Testis (tissue), 3 donors: ENCODE measurements around the gene CLIC4. TPM values are rescaled to one million over a fixed set of nuclear protein-coding genes. Genes with fewer than 3 reads are reported as not detected.
A peak's percentile ranks its signal among the peaks of the same experiment; 100 is the strongest.

Source experiments
- DNase-seq: peaks from one replicate; pipeline ENCODE4 v3.0.0-alpha.2; 2019
- H3K27ac ChIP-seq, 2 donors: fragments of 200-600 bp; sonication (generic); one replicate each; pipeline ENCODE4 v1.5.1; 2019
- H3K27me3 ChIP-seq: fragments of 200-600 bp; sonication (generic); one replicate; pipeline ENCODE4 v1.5.1; 2019
- H3K36me3 ChIP-seq: fragments of 200-600 bp; sonication (generic); one replicate; pipeline ENCODE4 v1.5.1; 2017; ENCODE audit warnings: low read depth; ENCODE audit errors: missing control alignments
- H3K4me1 ChIP-seq: fragments of 200-600 bp; sonication (generic); one replicate; pipeline ENCODE4 v1.5.1; 2019
- H3K4me3 ChIP-seq, 2 donors: fragments of 200-600 bp; sonication (generic); one replicate each; pipeline ENCODE4 v1.5.1; 2017 to 2019
- H3K9me3 ChIP-seq: fragments of 200-600 bp; sonication (generic); one replicate; pipeline ENCODE4 v1.5.1; 2017
- CTCF ChIP-seq, 3 experiments: fragments of 450-650 bp in 2 of 3; fragments of 200-600 bp in 1 of 3; sonication (generic) in 1 of 3; IDR thresholded peaks; one replicate each; pipeline ENCODE4 v1.5.1; 2016 to 2019; ENCODE audit warnings: antibody characterized with exemption in 3 of 3, mild to moderate bottlenecking in 2 of 3, moderate library complexity in 1 of 3
- POLR2A ChIP-seq: fragments of 450-650 bp; IDR thresholded peaks from one replicate; pipeline ENCODE4 v1.6.1; 2017; ENCODE audit warnings: antibody characterized with exemption, mild to moderate bottlenecking, moderate library complexity
- WGBS, 2 donors: methylation state at CpG; one replicate each; pipeline ENCODE4 v1.1.5; 2018; 5-methylcytosine and 5-hydroxymethylcytosine counted together
- intact Hi-C: fragments of 100-400 bp; cut with DNase I; formaldehyde crosslinking; loops from one replicate; pipeline ENCODE4 v1.15.1; 2023; ENCODE audit warnings: low total_unique reads
- polyA plus RNA-seq: library from polyadenylated mRNA; stranded (reverse); fragments of 350-450 nt; fragmentation: Illumina TruSeq; extraction: RNeasy Lipid Tissue Mini Kit (QIAGEN cat#74804); gene quantifications from one replicate; pipeline ENCODE4 v1.2.3, GENCODE V29; 2014; ENCODE audit warnings: low read depth, low replicate concordance; ENCODE audit not compliant: insufficient read depth
- total RNA-seq, 2 donors: library from RNA; depleted of rRNA; stranded (reverse); fragments of >200 nt; gene quantifications; one replicate each; pipeline ENCODE4 v1.2.3, GENCODE V29; 2016

CLIC4 gene
- total and polyA plus RNA-seq, 3 donors from 2014 or later = 47.2 to 72.4 (median 48.8) TPM

- Histone ChIP-seq H3K27me3 (no peaks in the 10 kb centered on the region), H3K36me3 (no peaks in the 10 kb centered on the region), H3K9me3 (no peaks in the 10 kb centered on the region), H3K4me1 (peaks cover 7% of the 10 kb centered on the region), H3K27ac (peak overlapping the region in 1 of 2 donors; percentile 58), H3K4me3 (peak overlapping the region; percentile 58 to 66)
- WGBS, 2 donors = 0 to 1% methylated on average over 26 to 70 of the region's 89 CpGs
- intact Hi-C loops = loop anchor here (10.0 kb wide), 1 partner anchor 357 kb away; no protein-coding TSS in a partner anchor
- TF ChIP-seq CTCF (IDR thresholded peaks at IDR 0.05) = peak; percentile 85 to 92 (median 90)
- no peak for TF ChIP-seq POLR2A
- peak; percentile 94 for DNase-seq
These were observed 103.0 kb downstream of the CLIC4 start for GRCh38 chr1:24847995-24848881.

GRCh38 chr1:24849672-24850295, 104.5 kb downstream of the CLIC4 start:
- peak; percentile 33 for DNase-seq
- H3K4me3 ChIP-seq = no peak overlapping the region
- H3K27ac ChIP-seq = no peak overlapping the region
- no peaks in the 10 kb centered on the region for H3K9me3 ChIP-seq
- no peaks in the 10 kb centered on the region for H3K36me3 ChIP-seq
- intact Hi-C loops = loop anchor here (10.0 kb wide), 1 partner anchor 355 kb away; no protein-coding TSS in a partner anchor
- TF ChIP-seq CTCF (IDR thresholded peaks at IDR 0.05) (no peak), POLR2A (no peak)
- H3K27me3 ChIP-seq = no peaks in the 10 kb centered on the region
- 50 to 52% methylated on average over 9 of the region's 9 CpGs for WGBS, 2 donors
- H3K4me1 ChIP-seq = peaks cover 7% of the 10 kb centered on the region

- Histone ChIP-seq H3K27ac (no peak overlapping the region), H3K36me3 (no peaks in the 10 kb centered on the region), H3K9me3 (no peaks in the 10 kb centered on the region), H3K27me3 (no peaks in the 10 kb centered on the region), H3K4me1 (peaks cover 7% of the 10 kb centered on the region), H3K4me3 (no peak overlapping the region)
- WGBS, 2 donors = 76 to 88% methylated on average over 6 of the region's 6 CpGs
- TF ChIP-seq CTCF (IDR thresholded peaks at IDR 0.05) (no peak), POLR2A (no peak)
- intact Hi-C loops = no loop called here
- no peak for DNase-seq
These were observed 105.2 kb downstream of the CLIC4 start for GRCh38 chr1:24850328-24850920.

- no peaks in the 10 kb centered on the region for H3K4me1 ChIP-seq
- no peaks in the 10 kb centered on the region for H3K36me3 ChIP-seq
- no peaks in the 10 kb centered on the region for H3K27me3 ChIP-seq
- no peaks in the 10 kb centered on the region for H3K9me3 ChIP-seq
- intact Hi-C loops = no loop called here
- WGBS, 2 donors = 68 to 71% methylated on average over 6 of the region's 6 CpGs
- H3K27ac ChIP-seq = no peak overlapping the region
- no peak overlapping the region for H3K4me3 ChIP-seq
- TF ChIP-seq CTCF (IDR thresholded peaks at IDR 0.05) (no peak), POLR2A (no peak)
- DNase-seq = no peak
These were observed 108.4 kb downstream of the CLIC4 start for GRCh38 chr1:24853649-24854048.
